ENCODE data around the gene TSPEAR.

DNA sequence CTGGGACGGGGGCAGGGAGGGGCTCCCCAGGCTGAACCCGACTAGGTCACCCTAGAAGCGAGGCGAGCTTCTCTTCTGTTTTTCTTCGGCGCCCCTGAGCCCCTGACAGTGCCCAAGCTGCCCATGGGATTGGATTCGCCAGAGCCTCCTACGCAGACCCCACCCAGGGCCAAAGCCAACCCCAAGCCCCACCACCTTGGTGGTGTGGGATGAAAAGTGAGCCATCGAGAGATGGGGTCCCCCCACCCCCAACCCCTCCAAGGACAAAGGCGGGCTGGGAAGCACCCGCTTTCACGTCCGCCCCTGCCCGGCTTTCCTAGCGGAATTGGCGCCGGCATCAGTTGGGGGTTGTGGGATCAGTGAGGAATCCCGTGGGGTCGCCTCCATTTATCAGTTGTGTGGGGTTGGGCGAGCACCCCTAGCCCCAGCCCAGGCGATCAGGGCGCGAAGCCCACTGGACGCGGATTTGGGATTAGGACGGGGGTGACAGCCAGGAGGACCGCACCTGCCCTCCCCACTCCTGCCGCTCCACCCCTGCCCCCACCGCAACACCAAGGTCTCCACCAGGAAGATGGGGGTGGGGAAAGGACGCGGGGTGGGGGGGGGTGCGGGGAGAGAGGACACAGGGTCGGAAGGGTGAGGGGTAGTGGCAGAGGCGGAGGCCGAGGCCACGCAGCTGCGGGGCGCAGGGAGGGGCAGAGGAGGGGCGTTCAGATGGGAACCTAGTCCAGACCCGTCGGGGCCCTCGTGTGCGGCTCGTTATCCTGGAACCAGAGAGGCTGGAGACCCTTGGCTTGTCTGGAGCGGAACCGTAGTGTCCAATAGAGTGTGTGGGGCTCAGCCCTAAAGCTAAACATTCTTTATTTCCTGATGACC is 4.4 kb downstream of the TSPEAR start:
- TF ChIP-seq, protein P1, sequence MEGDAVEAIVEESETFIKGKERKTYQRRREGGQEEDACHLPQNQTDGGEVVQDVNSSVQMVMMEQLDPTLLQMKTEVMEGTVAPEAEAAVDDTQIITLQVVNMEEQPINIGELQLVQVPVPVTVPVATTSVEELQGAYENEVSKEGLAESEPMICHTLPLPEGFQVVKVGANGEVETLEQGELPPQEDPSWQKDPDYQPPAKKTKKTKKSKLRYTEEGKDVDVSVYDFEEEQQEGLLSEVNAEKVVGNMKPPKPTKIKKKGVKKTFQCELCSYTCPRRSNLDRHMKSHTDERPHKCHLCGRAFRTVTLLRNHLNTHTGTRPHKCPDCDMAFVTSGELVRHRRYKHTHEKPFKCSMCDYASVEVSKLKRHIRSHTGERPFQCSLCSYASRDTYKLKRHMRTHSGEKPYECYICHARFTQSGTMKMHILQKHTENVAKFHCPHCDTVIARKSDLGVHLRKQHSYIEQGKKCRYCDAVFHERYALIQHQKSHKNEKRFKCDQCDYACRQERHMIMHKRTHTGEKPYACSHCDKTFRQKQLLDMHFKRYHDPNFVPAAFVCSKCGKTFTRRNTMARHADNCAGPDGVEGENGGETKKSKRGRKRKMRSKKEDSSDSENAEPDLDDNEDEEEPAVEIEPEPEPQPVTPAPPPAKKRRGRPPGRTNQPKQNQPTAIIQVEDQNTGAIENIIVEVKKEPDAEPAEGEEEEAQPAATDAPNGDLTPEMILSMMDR (IDR thresholded peaks at IDR 0.05) = no peak
- TF ChIP-seq POLR2A (IDR thresholded peaks at IDR 0.05) (no peak), EP300 (IDR thresholded peaks at IDR 0.05) (no peak)
